A549 (cell line): ENCODE data around the gene CHMP3. TPM values are rescaled to one million over a fixed set of nuclear protein-coding genes. Genes with fewer than 3 reads are reported as not detected.

Experiments
- ATAC-seq, 2 experiments: fragments of 200-7000 bp in 1 of 2; fragments of >200 bp in 1 of 2; cut with Nextera tagmentation in 1 of 2; cut with Tn5 transposase in 1 of 2; 3 replicates each; pipeline versions ENCODE4 v1.8.0 to v1.9.1; 2018 to 2020; ENCODE audit warnings: mild to moderate bottlenecking in 1 of 2, moderate library complexity in 1 of 2
- CTCF ChIA-PET: fragments of 300-600 bp; sonication (Branson Sonifier 250); formaldehyde crosslinking; extraction: SDS; loops from one replicate; lab custom pipeline; 2021; ENCODE audit warnings: antibody characterized with exemption, inconsistent platforms; lab: Yijun Ruan, JAX
- POLR2A ChIA-PET: fragments of 350-600 bp; formaldehyde crosslinking; extraction: SDS; loops from one replicate; lab custom pipeline; 2021; ENCODE audit warnings: antibody characterized with exemption, inconsistent platforms; lab: Yijun Ruan, JAX
- DNase-seq, 2 experiments: peaks; one replicate each; pipeline versions ENCODE4 v3.0.0 to v3.0.0-alpha.2; 2011 to 2016; ENCODE audit warnings: low read depth in 1 of 2, low spot score in 1 of 2
- FAIRE-seq: peaks from 2 replicates; lab custom pipeline; 2011; peaks lifted over from hg19 to GRCh38; lab: Jason Lieb, UNC
- H3K27ac ChIP-seq, 2 experiments: fragments of >200 bp; sonication (Bioruptor Twin); formaldehyde crosslinking; 3 replicates each; pipeline ENCODE4 v1.5.1; 2016 to 2017
- H3K4me1 ChIP-seq: fragments of >200 bp; sonication (Bioruptor Twin); formaldehyde crosslinking; 3 replicates; pipeline ENCODE4 v1.6.1; 2016
- H3K4me2 ChIP-seq: fragments of >200 bp; sonication (Bioruptor Twin); formaldehyde crosslinking; 3 replicates; pipeline ENCODE4 v1.6.1; 2016
- H3K4me3 ChIP-seq: fragments of >200 bp; sonication (Bioruptor Twin); formaldehyde crosslinking; 3 replicates; pipeline ENCODE4 v1.5.1; 2016
- H3K9me3 ChIP-seq: fragments of >200 bp; sonication (Bioruptor Twin); formaldehyde crosslinking; 3 replicates; pipeline ENCODE4 v1.6.1; 2016
- CBX2 ChIP-seq: fragments of 200-600 bp; sonication (generic); IDR thresholded peaks from 2 replicates; pipeline ENCODE4 v1.6.1; 2016; ENCODE audit warnings: low read depth, mild to moderate bottlenecking, borderline replicate concordance
- CHD2 ChIP-seq: fragments of 150-350 bp; IDR thresholded peaks from 2 replicates; pipeline ENCODE4 v1.6.1; 2014; ENCODE audit warnings: low read length; ENCODE audit not compliant: partially characterized antibody
- CHD4 ChIP-seq: fragments of 200-600 bp; sonication (generic); IDR thresholded peaks from 2 replicates; pipeline ENCODE4 v1.6.1; 2016; ENCODE audit warnings: antibody characterized with exemption, mild to moderate bottlenecking, borderline replicate concordance
- FOSL2 ChIP-seq, 2 experiments: fragments of 450-650 bp in 1 of 2; fragments of >200 bp in 1 of 2; sonication (Bioruptor Twin) in 1 of 2; formaldehyde crosslinking; IDR thresholded peaks; 2 replicates each; pipeline versions ENCODE4 v1.5.0 to v1.6.1; 2016 to 2020; ENCODE audit warnings: mild to moderate bottlenecking in 1 of 2, moderate library complexity in 1 of 2
- FOXS1 ChIP-seq: fragments of 250-450 bp; sonication (Bioruptor Pico); IDR thresholded peaks from 2 replicates; pipeline ENCODE4 v1.5.0; 2020; ENCODE audit warnings: mild to moderate bottlenecking, moderate library complexity
- GATA3 ChIP-seq: IDR thresholded peaks from 2 replicates; pipeline ENCODE4 v1.6.1; 2012; ENCODE audit warnings: borderline replicate concordance
- HEYL ChIP-seq: fragments of 250-450 bp; sonication (Bioruptor Pico); IDR thresholded peaks from 2 replicates; pipeline ENCODE4 v1.8.0; 2021; ENCODE audit warnings: mild to moderate bottlenecking, moderate library complexity
- HOXA7 ChIP-seq: fragments of 250-450 bp; sonication (Bioruptor Pico); IDR thresholded peaks from 2 replicates; pipeline ENCODE4 v1.5.0; 2020; ENCODE audit warnings: mild to moderate bottlenecking, moderate library complexity
- KDM5A ChIP-seq: fragments of 200-600 bp; sonication (generic); IDR thresholded peaks from 2 replicates; pipeline ENCODE4 v1.6.1; 2016; ENCODE audit warnings: antibody characterized with exemption, mild to moderate bottlenecking
- PHF8 ChIP-seq: fragments of 200-600 bp; sonication (generic); IDR thresholded peaks from 2 replicates; pipeline ENCODE4 v1.6.1; 2016; ENCODE audit warnings: low read depth, mild to moderate bottlenecking, antibody characterized with exemption, moderate library complexity, borderline replicate concordance
- POLR2AphosphoS2 ChIP-seq: conservative IDR thresholded peaks from 2 replicates; pipeline ENCODE4 v1.6.1; 2012; ENCODE audit warnings: low read length, improper control_type of control experiment, inconsistent platforms
- RARB ChIP-seq: fragments of 250-450 bp; sonication (Bioruptor Pico); IDR thresholded peaks from 2 replicates; pipeline ENCODE4 v1.8.0; 2021; ENCODE audit warnings: mild to moderate bottlenecking, moderate library complexity
- RCOR1 ChIP-seq: fragments of 150-350 bp; IDR thresholded peaks from 2 replicates; pipeline ENCODE4 v1.6.1; 2014; ENCODE audit warnings: antibody characterized with exemption, low read length, low read depth
- RNF2 ChIP-seq: fragments of 200-600 bp; sonication (generic); IDR thresholded peaks from 2 replicates; pipeline ENCODE4 v1.6.1; 2016; ENCODE audit warnings: low read depth, mild to moderate bottlenecking, antibody characterized with exemption, moderate library complexity, borderline replicate concordance
- ZC3H11A ChIP-seq: fragments of 450-650 bp; IDR thresholded peaks from 2 replicates; pipeline ENCODE4 v1.6.1; 2014; ENCODE audit warnings: antibody characterized with exemption, mild to moderate bottlenecking
- ZFP36 ChIP-seq: fragments of 450-650 bp; IDR thresholded peaks from 2 replicates; pipeline ENCODE4 v1.6.1; 2014; ENCODE audit warnings: borderline replicate concordance; ENCODE audit not compliant: partially characterized antibody
- ZNF302 ChIP-seq: fragments of 250-450 bp; sonication (Bioruptor Pico); IDR thresholded peaks from 2 replicates; pipeline ENCODE4 v1.9.0; 2021; ENCODE audit warnings: inconsistent platforms, mild to moderate bottlenecking, moderate library complexity
- WGBS: methylation state at CpG from one replicate; pipeline ENCODE4 v1.1.6; 2017; ENCODE audit errors: missing lambda C conversion rate; 5-methylcytosine and 5-hydroxymethylcytosine counted together
- polyA plus RNA-seq, 4 experiments: library from polyadenylated mRNA; depleted of rRNA in 3 of 4; stranded (reverse); fragments of >200 nt; fragmentation: RNase III in 1 of 4; extraction: RNeasy Plus Mini Kit Qiagen cat#74134 plus additional on column Dnase treatment in 1 of 4; gene quantifications; 2 replicates in 3 of 4; 3 replicates in 1 of 4; pipeline ENCODE4 v1.2.3, GENCODE V29; 2011 to 2017
- TF ChIP-seq, protein P1 (sequence below): IDR thresholded peaks from 2 replicates; pipeline ENCODE4 v1.6.1; 2012; ENCODE audit warnings: low read depth, borderline replicate concordance
- TF ChIP-seq, protein P2 (sequence below): fragments of 450-650 bp; IDR thresholded peaks from 2 replicates; pipeline ENCODE4 v1.6.1; 2014; ENCODE audit warnings: antibody characterized with exemption
- TF ChIP-seq, protein P3 (sequence below): fragments of >200 bp; sonication (Bioruptor Twin); formaldehyde crosslinking; IDR thresholded peaks from 3 replicates; pipeline ENCODE4 v1.6.1; 2016
- TF ChIP-seq, protein P4 (sequence below): fragments of >200 bp; sonication (Bioruptor Twin); formaldehyde crosslinking; IDR thresholded peaks from 2 replicates; pipeline ENCODE4 v1.6.1; 2016

Gene CHMP3
- polyA plus RNA-seq, 2 of the 4 experiments (the other 2 are of a cell fraction) = 108 to 246 TPM

DNA sequence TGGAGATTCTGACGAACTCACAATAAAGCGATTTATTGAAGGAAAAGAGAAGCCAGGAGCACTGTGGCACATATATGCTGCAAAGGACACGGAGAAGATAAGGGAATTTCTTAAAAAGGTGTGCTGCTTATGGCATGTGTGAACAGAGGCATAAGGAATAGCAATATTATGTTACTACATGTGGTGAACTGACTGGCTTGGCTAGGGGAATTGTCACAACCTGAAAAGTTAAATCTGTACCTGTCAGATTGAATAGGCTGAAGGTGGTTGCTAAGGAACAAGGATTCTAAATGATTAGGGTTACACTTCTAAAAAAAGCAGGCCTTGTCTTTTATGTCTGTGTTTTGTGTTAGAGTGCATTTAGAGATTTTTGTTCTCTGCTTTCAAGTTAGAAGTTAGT, 73.7 kb downstream of the CHMP3 start:
- ATAC-seq (no peak), FAIRE-seq (no peak), DNase-seq (no peak)
- H3K4me2 ChIP-seq = no peak overlapping the region
- H3K4me1 ChIP-seq = no peaks in the 10 kb centered on the region
- H3K9me3 ChIP-seq = no peaks in the 10 kb centered on the region
- ChIA-PET POLR2A (no interaction called here), CTCF (interaction anchor here (1.0 kb wide), 1 partner anchor 12 kb away, joined by 3 read pairs; no protein-coding TSS in a partner anchor)
- 96% methylated on average over 3 of the region's 3 CpGs for WGBS
- TF ChIP-seq GATA3 (no peak), ZFP36 (no peak), CHD2 (no peak), FOSL2 (IDR thresholded peaks at IDR 0.05) (no peak), FOSL2 (CRISPR knock-in tag; IDR thresholded peaks at IDR 0.05) (no peak), PHF8 (no peak), KDM5A (no peak), HEYL (CRISPR knock-in tag) (no peak), POLR2AphosphoS2 (no peak), FOXS1 (CRISPR knock-in tag) (no peak), RCOR1 (no peak), HOXA7 (CRISPR knock-in tag) (no peak), RNF2 (no peak)
- TF ChIP-seq, protein P1, sequence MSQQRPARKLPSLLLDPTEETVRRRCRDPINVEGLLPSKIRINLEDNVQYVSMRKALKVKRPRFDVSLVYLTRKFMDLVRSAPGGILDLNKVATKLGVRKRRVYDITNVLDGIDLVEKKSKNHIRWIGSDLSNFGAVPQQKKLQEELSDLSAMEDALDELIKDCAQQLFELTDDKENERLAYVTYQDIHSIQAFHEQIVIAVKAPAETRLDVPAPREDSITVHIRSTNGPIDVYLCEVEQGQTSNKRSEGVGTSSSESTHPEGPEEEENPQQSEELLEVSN = no peak
- TF ChIP-seq, protein P2, sequence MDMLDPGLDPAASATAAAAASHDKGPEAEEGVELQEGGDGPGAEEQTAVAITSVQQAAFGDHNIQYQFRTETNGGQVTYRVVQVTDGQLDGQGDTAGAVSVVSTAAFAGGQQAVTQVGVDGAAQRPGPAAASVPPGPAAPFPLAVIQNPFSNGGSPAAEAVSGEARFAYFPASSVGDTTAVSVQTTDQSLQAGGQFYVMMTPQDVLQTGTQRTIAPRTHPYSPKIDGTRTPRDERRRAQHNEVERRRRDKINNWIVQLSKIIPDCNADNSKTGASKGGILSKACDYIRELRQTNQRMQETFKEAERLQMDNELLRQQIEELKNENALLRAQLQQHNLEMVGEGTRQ = no peak
- TF ChIP-seq, protein P3, sequence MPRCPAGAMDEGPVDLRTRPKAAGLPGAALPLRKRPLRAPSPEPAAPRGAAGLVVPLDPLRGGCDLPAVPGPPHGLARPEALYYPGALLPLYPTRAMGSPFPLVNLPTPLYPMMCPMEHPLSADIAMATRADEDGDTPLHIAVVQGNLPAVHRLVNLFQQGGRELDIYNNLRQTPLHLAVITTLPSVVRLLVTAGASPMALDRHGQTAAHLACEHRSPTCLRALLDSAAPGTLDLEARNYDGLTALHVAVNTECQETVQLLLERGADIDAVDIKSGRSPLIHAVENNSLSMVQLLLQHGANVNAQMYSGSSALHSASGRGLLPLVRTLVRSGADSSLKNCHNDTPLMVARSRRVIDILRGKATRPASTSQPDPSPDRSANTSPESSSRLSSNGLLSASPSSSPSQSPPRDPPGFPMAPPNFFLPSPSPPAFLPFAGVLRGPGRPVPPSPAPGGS = no peak
- H3K27ac ChIP-seq = no peak overlapping the region
- H3K4me3 ChIP-seq = no peak overlapping the region

DNA sequence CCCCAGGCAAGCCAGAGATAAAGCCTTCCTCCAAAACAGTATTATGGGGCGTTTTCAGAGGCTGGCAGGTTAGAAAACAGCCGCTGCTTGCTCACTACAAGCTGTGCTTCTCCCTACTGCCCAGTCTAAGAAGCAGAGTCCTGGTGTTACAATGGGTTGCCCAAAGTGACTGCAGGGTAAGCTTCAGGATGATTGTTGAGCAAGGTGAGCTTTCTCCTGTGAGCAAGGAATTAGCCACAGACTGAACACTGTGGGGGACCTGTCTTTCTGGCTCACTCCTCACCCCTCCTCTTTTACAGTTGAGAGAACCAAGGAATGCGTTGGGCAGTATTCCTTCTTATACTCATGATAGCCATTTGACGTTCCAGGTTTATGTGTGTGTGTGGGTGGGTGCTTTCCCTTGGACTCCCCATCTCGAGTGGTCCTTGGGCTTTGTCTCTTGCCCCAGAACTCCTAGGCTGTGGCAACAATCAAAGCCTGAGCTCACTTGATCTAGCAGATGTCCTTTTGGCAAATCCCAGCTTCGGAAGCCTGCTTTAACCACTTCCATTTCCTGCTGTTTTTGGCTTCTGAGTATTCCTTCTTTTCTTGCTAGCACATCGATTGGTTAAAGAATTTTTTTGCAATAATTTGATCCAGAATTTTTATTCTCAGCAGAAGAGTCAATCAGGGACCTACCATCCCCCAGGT, 74.5 kb downstream of the CHMP3 start:
- Histone ChIP-seq H3K4me2 (no peak overlapping the region), H3K4me3 (no peak overlapping the region), H3K27ac (no peak overlapping the region), H3K4me1 (no peaks in the 10 kb centered on the region), H3K9me3 (no peaks in the 10 kb centered on the region)
- ATAC-seq = no peak
- DNase-seq = no peak
- CTCF ChIA-PET = interaction anchor here (0.7 to 1.0 kb wide), 3 partner anchors 9 to 13 kb away, joined by 3 to 4 read pairs (median 3); no protein-coding TSS in a partner anchor
- TF ChIP-seq CHD4 (no peak), RARB (CRISPR knock-in tag) (no peak), POLR2AphosphoS2 (no peak), CBX2 (no peak), ZC3H11A (no peak), ZNF302 (CRISPR knock-in tag) (no peak)
- TF ChIP-seq, protein P2 = no peak
- TF ChIP-seq, protein P4, sequence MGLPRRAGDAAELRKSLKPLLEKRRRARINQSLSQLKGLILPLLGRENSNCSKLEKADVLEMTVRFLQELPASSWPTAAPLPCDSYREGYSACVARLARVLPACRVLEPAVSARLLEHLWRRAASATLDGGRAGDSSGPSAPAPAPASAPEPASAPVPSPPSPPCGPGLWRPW = no peak
- no peak for FAIRE-seq
- 94% methylated on average over 7 of the region's 7 CpGs for WGBS
- POLR2A ChIA-PET = no interaction called here
